Retinal pigment epithelial cell (primary cell): ENCODE data around the gene TEKT5.

ENCODE experiments used
- DNase-seq: peaks from one replicate; pipeline ENCODE4 v3.0.0-alpha.2; 2010; ENCODE audit warnings: low read depth
- H3K4me3 ChIP-seq: 2 replicates; pipeline ENCODE4 v1.5.1; 2011; ENCODE audit warnings: mild to moderate bottlenecking, low read length, control low read depth, moderate library complexity
- TF ChIP-seq, protein P1 (sequence below): conservative IDR thresholded peaks from 2 replicates; pipeline ENCODE4 v1.5.1; 2011; ENCODE audit warnings: low read depth, low read length, control low read depth, inconsistent platforms

The TEKT5 gene

DNA sequence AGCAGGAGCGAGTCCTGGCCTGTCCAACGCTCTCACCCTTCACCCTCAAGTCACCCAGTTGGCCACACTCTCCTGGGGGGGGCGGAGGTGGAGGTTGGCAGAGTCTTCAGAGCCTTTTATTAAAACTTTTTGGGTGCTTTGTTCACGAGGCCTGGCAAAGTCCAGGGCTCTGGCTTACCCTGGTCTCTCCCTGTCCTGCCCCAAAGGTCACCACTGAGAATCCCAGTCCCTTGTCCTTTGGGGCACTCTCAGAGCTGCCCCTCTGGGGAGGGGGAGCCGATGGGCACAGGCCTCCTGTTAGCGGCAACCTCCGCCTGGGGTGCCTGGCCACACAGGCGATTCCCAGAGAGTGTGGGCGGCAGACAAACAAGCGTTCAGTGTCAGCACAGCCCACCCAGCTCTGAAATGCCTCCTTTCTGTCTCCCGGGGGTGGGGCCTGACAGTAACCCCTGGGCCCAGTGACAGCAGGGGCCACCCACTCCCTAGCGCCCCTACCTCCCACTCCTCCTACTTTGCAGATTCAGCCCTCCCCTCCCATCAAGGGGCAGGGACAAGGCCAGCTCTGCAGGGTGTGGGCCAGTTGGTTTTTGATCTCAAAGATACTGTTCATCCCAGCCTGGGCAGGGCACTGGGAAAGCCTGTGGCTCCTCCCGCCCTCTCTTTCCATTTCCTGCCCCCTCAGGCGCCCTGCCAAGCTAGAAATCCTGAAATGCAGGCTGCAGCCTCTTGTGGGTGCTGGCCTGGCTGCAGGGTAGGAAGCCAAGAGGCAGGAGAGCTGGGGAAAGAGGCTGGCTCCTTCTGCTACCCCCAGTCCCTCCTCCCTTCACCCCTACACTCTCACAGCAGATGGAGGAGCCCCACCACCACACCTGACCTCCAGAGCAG, 77.7 kb downstream of the TEKT5 start:
- DNase-seq, result no peak
- TF ChIP-seq, protein P1, sequence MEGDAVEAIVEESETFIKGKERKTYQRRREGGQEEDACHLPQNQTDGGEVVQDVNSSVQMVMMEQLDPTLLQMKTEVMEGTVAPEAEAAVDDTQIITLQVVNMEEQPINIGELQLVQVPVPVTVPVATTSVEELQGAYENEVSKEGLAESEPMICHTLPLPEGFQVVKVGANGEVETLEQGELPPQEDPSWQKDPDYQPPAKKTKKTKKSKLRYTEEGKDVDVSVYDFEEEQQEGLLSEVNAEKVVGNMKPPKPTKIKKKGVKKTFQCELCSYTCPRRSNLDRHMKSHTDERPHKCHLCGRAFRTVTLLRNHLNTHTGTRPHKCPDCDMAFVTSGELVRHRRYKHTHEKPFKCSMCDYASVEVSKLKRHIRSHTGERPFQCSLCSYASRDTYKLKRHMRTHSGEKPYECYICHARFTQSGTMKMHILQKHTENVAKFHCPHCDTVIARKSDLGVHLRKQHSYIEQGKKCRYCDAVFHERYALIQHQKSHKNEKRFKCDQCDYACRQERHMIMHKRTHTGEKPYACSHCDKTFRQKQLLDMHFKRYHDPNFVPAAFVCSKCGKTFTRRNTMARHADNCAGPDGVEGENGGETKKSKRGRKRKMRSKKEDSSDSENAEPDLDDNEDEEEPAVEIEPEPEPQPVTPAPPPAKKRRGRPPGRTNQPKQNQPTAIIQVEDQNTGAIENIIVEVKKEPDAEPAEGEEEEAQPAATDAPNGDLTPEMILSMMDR, result peak; percentile 24
- no peak overlapping the region for H3K4me3 ChIP-seq

DNA sequence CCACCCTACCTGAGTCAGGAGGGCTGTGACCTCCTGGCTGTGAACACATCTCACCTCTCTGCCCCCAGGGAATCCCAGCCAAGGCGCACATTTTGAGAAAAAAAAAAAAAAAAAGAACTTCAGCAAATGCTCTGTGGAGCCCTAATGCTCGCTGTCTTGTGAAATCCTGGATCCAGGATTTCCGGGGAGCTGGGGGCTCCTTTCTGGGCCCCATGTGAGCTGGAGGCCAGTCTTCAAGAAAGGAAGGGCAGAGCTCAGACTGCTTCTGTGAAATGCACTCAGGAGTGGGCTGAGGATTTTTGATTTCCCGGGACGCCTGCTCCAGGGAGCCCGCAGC, 78.3 kb downstream of the TEKT5 start:
- no peak overlapping the region for H3K4me3 ChIP-seq
- no peak for DNase-seq
- TF ChIP-seq, protein P1, result no peak

DNA sequence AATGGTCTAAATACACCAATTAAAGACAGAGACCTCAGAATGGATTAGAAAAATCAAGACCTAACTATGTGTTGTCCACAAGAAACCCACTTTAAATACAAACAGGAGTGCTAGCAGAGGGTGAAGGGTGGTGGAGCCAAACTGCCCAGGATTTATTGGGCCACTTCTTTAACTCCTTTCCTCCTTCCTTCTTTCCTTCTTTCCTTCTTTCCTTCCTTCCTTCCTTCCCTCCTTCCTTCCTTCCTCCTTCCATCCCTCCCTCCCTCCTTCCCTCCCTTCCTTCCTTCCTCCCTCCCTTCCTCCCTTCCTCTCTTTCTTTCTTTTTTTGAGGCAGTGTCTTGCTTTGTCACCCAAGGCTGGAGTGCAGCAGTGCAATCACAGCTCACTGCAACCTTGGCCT, 80.0 kb downstream of the TEKT5 start:
- no peak for DNase-seq
- TF ChIP-seq, protein P1, result no peak
- H3K4me3 ChIP-seq, result no peak overlapping the region

DNA sequence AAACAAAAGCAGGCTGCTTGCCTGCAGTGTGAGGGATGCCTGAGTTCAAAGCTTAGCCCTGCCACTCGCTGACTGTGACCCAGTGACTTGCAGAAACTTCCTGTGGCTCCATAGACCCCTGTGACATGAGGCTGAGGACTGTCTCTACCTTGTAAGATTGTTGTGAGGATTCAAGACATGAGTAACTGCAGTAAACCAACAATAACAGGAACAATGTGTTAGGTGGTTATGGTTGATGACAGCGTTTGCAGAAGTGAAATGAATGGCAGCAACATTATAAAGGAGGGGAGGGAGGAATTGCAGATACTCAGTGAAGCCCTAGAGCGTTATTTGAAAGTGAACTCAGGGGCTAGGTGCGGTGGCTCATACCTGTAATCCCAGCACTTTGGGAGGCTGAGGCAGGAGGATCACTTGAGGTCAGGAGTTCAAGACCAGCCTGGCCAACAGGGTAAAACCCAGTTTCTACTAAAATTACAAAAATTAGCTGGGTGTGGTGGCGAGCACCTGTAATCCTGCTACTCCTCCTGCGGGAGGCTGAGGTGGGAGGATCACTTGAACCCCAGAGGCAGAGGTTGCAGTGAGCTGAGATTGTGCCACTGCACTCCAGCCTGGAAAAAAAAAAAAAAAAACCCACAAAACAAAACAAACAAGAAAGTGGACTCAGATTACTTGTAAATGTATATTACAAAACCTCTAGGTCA, 80.8 kb downstream of the TEKT5 start:
- no peak for DNase-seq
- no peak overlapping the region for H3K4me3 ChIP-seq
- TF ChIP-seq, protein P1, result no peak

DNA sequence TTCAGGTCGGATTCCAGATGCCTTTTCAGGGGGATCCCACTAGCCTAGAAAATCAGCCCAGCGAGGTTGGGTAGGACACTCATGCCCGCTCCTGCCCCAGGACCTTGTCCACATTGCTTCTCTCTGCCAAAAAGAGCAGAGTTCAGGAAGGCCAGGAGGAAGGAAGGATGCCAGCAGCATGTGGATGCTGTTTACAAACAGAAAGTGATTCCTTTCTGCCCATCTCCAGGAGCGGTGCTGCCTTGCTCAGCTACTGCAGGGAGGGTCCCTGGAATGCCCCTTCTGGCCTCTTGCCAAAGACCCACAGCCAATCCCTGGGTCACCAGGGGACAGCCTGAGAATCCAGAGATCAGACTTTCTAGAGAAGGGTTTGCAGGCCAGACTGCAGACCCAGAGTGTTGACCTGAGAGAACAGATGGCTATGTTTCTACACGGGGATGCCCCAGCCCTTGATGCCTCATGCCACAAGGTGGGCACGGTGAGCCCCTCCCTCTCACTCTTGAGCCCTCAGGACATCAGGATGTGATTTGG, 82.0 kb downstream of the TEKT5 start:
- DNase-seq, result no peak
- H3K4me3 ChIP-seq, result no peak overlapping the region
- TF ChIP-seq, protein P1, result no peak

DNA sequence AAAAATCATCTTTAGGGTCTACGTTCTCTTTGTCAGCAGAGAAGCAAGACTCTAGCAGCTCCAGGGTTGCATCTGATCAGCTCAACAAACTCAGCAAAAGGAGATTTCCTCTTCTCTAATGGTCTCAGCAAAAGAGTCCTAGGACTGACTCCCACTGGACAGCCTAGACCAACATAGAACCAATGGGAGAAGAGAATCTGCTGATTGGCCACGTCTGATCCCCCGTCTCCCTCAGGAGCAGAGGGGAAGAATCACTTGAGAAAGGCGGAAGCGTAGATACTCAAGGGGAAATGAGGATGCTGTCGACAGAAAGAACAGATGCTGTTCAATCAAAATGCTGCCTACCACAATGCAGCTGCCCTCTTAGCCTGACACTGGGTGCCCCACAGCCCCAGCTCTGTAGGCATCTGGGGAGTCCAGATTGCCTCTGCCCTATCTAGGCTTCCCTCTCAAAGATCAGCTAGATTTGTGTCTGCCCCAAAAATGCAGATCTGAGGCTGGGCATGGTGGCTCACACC, 82.8 kb downstream of the TEKT5 start:
- no peak overlapping the region for H3K4me3 ChIP-seq
- TF ChIP-seq, protein P1, result no peak
- DNase-seq, result no peak
